Liver (tissue), 9 donors: ENCODE results near the gene KLF2. TPM values are rescaled to one million over a fixed set of nuclear protein-coding genes. Genes with fewer than 3 reads are reported as not detected.

ENCODE experiments used
- DNase-seq: peaks from one replicate; pipeline ENCODE4 v3.0.0-alpha.2; 2017; ENCODE audit warnings: low spot score
- H3K27ac ChIP-seq, 2 donors: one replicate each; pipeline ENCODE4 v1.7.0; 2013; ENCODE audit warnings: inconsistent platforms in 2 of 2, low read length in 2 of 2, control low read depth in 1 of 2, low read depth in 1 of 2, mild to moderate bottlenecking in 1 of 2
- H3K27me3 ChIP-seq, 4 donors: one replicate each; pipeline versions ENCODE4 v1.6.1 to v1.7.0; 2013; ENCODE audit warnings: low read length in 3 of 4, inconsistent platforms in 1 of 4, mild to moderate bottlenecking in 1 of 4, moderate library complexity in 1 of 4; ENCODE audit not compliant: control insufficient read depth in 4 of 4, insufficient read depth in 4 of 4
- H3K36me3 ChIP-seq, 4 donors: one replicate each; pipeline versions ENCODE4 v1.6.1 to v1.7.0; 2013; ENCODE audit warnings: low read length in 3 of 4, mild to moderate bottlenecking in 3 of 4, low read depth in 1 of 4, moderate library complexity in 1 of 4; ENCODE audit not compliant: control insufficient read depth in 4 of 4, insufficient read depth in 3 of 4
- H3K4me1 ChIP-seq, 4 donors: one replicate each; pipeline versions ENCODE4 v1.6.1 to v1.7.0; 2013; ENCODE audit warnings: low read length in 3 of 4, mild to moderate bottlenecking in 3 of 4, moderate library complexity in 1 of 4; ENCODE audit not compliant: control insufficient read depth in 4 of 4, insufficient read depth in 4 of 4
- H3K4me3 ChIP-seq, 3 donors: one replicate each; pipeline versions ENCODE4 v1.6.1 to v1.7.0; 2013; ENCODE audit warnings: low read length in 3 of 3, control low read depth in 1 of 3, low read depth in 1 of 3, mild to moderate bottlenecking in 1 of 3
- H3K9ac ChIP-seq, 2 donors: one replicate each; pipeline ENCODE4 v1.7.0; 2013; ENCODE audit warnings: low read length in 2 of 2, mild to moderate bottlenecking in 2 of 2, moderate library complexity in 2 of 2, control low read depth in 1 of 2, low read depth in 1 of 2
- H3K9me3 ChIP-seq, 4 donors: one replicate each; pipeline versions ENCODE4 v1.6.1 to v1.7.0; 2013; ENCODE audit warnings: low read length in 3 of 4; ENCODE audit not compliant: control insufficient read depth in 4 of 4
- EGR1 ChIP-seq, 2 donors: IDR thresholded peaks; 2 replicates each; pipeline ENCODE4 v1.6.1; 2016 to 2018; ENCODE audit warnings: antibody characterized with exemption in 2 of 2, low read depth in 2 of 2
- FOXA1 ChIP-seq: IDR thresholded peaks from 2 replicates; pipeline ENCODE4 v1.6.1; 2016; ENCODE audit warnings: antibody characterized with exemption
- FOXA2 ChIP-seq: IDR thresholded peaks from 2 replicates; pipeline ENCODE4 v1.6.1; 2016; ENCODE audit warnings: antibody characterized with exemption
- GABPA ChIP-seq, 2 donors: IDR thresholded peaks in 1 of 2; conservative IDR thresholded peaks in 1 of 2; 2 replicates each; pipeline ENCODE4 v1.6.1; 2016; ENCODE audit warnings: antibody characterized with exemption in 2 of 2, mild to moderate bottlenecking in 1 of 2, moderate library complexity in 1 of 2
- HNF4A ChIP-seq, 2 donors: conservative IDR thresholded peaks; 2 replicates each; pipeline ENCODE4 v1.6.1; 2016; ENCODE audit warnings: antibody characterized with exemption in 2 of 2, mild to moderate bottlenecking in 2 of 2
- HNF4G ChIP-seq: IDR thresholded peaks from 2 replicates; pipeline ENCODE4 v1.6.1; 2016; ENCODE audit warnings: antibody characterized with exemption
- JUND ChIP-seq, 2 donors: IDR thresholded peaks; 2 replicates each; pipeline ENCODE4 v1.6.1; 2016; ENCODE audit warnings: antibody characterized with exemption in 2 of 2
- NR2F2 ChIP-seq: IDR thresholded peaks from 2 replicates; pipeline ENCODE4 v1.6.1; 2016; ENCODE audit warnings: antibody characterized with exemption
- SP1 ChIP-seq: IDR thresholded peaks from 2 replicates; pipeline ENCODE4 v1.6.1; 2018; ENCODE audit warnings: antibody characterized with exemption, mild to moderate bottlenecking
- TAF1 ChIP-seq: conservative IDR thresholded peaks from 2 replicates; pipeline ENCODE4 v1.6.1; 2016; ENCODE audit warnings: antibody characterized with exemption, mild to moderate bottlenecking
- YY1 ChIP-seq: IDR thresholded peaks from 2 replicates; pipeline ENCODE4 v1.6.1; 2016; ENCODE audit warnings: antibody characterized with exemption, mild to moderate bottlenecking
- WGBS: extraction: QIAGEN DNeasy Blood & Tissue Kit; methylation state at CpG from one replicate; pipeline ENCODE4 v1.1.7; 2013; 5-methylcytosine and 5-hydroxymethylcytosine counted together
- polyA plus RNA-seq, 2 donors: library from polyadenylated mRNA; stranded (reverse) in 1 of 2; unstranded in 1 of 2; fragments of 200-250 nt in 1 of 2; fragments of >200 nt in 1 of 2; fragmentation: Nextera tagmentation in 1 of 2; extraction: Ambion mirVana in 1 of 2; gene quantifications; one replicate each; pipeline versions ENCODE4 v1.2.1 to v1.2.3, GENCODE V29; 2013 to 2015
- total RNA-seq, 2 donors: library from RNA; depleted of rRNA; stranded (reverse); fragments of >200 nt; gene quantifications; one replicate each; pipeline ENCODE4 v1.2.3, GENCODE V29; 2014
- TF ChIP-seq, protein P1 (sequence below): IDR thresholded peaks from 2 replicates; pipeline ENCODE4 v1.6.1; 2016; ENCODE audit warnings: antibody characterized with exemption, mild to moderate bottlenecking
- TF ChIP-seq, protein P2 (sequence below): IDR thresholded peaks from 2 replicates; pipeline ENCODE4 v1.6.1; 2016; ENCODE audit warnings: antibody characterized with exemption
- TF ChIP-seq, protein P3 (sequence below): IDR thresholded peaks from 2 replicates; pipeline ENCODE4 v1.6.1; 2016; ENCODE audit warnings: antibody characterized with exemption
- TF ChIP-seq, protein P4 (sequence below): fragments of 150-350 bp; IDR thresholded peaks from 2 replicates; pipeline ENCODE4 v1.5.1; 2017; ENCODE audit warnings: improper control_type of control experiment, low read depth, low read length; ENCODE audit not compliant: missing input control
- TF ChIP-seq, protein P5 (sequence below): IDR thresholded peaks from 2 replicates; pipeline ENCODE4 v1.6.1; 2016; ENCODE audit warnings: antibody characterized with exemption
- donor health status: healthy.
- donor health status: healthy.
- donor health status: healthy.
- donor health status: healthy.
- donor health status: healthy.

Gene KLF2
- total and polyA plus RNA-seq, 4 donors = 3.9 to 11.2 (median 4.2) TPM

DNA sequence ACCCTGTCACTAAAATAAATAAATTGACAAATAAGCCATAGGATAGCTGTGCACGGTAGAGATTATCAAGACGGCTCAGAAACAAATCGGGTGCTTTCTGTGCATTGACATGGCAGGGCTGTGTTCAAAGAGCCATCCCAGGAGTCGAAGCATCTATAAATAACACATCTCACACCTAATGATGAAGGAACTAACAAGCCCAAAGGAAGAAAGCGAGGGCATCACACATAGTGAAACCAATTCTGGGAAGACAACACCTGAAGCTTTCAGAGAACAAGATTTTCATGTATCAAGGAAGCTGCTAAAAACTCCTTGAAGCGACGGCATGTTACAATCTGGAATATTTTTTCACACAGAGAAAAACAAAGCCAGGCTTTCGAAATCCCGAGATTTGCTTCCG is 36.1 kb downstream of the KLF2 start (continued):
- TF ChIP-seq, protein P1, sequence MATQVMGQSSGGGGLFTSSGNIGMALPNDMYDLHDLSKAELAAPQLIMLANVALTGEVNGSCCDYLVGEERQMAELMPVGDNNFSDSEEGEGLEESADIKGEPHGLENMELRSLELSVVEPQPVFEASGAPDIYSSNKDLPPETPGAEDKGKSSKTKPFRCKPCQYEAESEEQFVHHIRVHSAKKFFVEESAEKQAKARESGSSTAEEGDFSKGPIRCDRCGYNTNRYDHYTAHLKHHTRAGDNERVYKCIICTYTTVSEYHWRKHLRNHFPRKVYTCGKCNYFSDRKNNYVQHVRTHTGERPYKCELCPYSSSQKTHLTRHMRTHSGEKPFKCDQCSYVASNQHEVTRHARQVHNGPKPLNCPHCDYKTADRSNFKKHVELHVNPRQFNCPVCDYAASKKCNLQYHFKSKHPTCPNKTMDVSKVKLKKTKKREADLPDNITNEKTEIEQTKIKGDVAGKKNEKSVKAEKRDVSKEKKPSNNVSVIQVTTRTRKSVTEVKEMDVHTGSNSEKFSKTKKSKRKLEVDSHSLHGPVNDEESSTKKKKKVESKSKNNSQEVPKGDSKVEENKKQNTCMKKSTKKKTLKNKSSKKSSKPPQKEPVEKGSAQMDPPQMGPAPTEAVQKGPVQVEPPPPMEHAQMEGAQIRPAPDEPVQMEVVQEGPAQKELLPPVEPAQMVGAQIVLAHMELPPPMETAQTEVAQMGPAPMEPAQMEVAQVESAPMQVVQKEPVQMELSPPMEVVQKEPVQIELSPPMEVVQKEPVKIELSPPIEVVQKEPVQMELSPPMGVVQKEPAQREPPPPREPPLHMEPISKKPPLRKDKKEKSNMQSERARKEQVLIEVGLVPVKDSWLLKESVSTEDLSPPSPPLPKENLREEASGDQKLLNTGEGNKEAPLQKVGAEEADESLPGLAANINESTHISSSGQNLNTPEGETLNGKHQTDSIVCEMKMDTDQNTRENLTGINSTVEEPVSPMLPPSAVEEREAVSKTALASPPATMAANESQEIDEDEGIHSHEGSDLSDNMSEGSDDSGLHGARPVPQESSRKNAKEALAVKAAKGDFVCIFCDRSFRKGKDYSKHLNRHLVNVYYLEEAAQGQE = no peak
- TF ChIP-seq EGR1 (IDR thresholded peaks at IDR 0.05; ENCODE audit: low read depth in 2 of 2) (no peak), YY1 (no peak), FOXA1 (no peak), SP1 (no peak), HNF4A (conservative IDR thresholded peaks at IDR 0.05) (no peak), JUND (IDR thresholded peaks at IDR 0.05) (no peak), FOXA2 (no peak)
- TF ChIP-seq, protein P2, sequence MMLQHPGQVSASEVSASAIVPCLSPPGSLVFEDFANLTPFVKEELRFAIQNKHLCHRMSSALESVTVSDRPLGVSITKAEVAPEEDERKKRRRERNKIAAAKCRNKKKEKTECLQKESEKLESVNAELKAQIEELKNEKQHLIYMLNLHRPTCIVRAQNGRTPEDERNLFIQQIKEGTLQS = no peak
- TF ChIP-seq, protein P3, sequence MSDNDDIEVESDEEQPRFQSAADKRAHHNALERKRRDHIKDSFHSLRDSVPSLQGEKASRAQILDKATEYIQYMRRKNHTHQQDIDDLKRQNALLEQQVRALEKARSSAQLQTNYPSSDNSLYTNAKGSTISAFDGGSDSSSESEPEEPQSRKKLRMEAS = no peak

- no peaks in the 10 kb centered on the region for H3K27me3 ChIP-seq
- 85% methylated on average over 13 of the region's 13 CpGs for WGBS
- no peak overlapping the region for H3K27ac ChIP-seq
- TF ChIP-seq, protein P3 = no peak
- TF ChIP-seq, protein P2 = no peak
- no peak for TF ChIP-seq HNF4A (conservative IDR thresholded peaks at IDR 0.05)
- no peak for TF ChIP-seq HNF4G
- TF ChIP-seq YY1 = no peak
- TF ChIP-seq, protein P4, sequence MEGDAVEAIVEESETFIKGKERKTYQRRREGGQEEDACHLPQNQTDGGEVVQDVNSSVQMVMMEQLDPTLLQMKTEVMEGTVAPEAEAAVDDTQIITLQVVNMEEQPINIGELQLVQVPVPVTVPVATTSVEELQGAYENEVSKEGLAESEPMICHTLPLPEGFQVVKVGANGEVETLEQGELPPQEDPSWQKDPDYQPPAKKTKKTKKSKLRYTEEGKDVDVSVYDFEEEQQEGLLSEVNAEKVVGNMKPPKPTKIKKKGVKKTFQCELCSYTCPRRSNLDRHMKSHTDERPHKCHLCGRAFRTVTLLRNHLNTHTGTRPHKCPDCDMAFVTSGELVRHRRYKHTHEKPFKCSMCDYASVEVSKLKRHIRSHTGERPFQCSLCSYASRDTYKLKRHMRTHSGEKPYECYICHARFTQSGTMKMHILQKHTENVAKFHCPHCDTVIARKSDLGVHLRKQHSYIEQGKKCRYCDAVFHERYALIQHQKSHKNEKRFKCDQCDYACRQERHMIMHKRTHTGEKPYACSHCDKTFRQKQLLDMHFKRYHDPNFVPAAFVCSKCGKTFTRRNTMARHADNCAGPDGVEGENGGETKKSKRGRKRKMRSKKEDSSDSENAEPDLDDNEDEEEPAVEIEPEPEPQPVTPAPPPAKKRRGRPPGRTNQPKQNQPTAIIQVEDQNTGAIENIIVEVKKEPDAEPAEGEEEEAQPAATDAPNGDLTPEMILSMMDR = no peak
- no peak for TF ChIP-seq EGR1 (IDR thresholded peaks at IDR 0.05; ENCODE audit: low read depth in 2 of 2)
- no peak for TF ChIP-seq GABPA (IDR thresholded peaks at IDR 0.05 in 1 of 2, conservative IDR thresholded peaks at IDR 0.05 in 1 of 2)
- TF ChIP-seq FOXA2 = no peak
- TF ChIP-seq FOXA1 = no peak
- no peak for TF ChIP-seq SP1
- TF ChIP-seq, protein P5, sequence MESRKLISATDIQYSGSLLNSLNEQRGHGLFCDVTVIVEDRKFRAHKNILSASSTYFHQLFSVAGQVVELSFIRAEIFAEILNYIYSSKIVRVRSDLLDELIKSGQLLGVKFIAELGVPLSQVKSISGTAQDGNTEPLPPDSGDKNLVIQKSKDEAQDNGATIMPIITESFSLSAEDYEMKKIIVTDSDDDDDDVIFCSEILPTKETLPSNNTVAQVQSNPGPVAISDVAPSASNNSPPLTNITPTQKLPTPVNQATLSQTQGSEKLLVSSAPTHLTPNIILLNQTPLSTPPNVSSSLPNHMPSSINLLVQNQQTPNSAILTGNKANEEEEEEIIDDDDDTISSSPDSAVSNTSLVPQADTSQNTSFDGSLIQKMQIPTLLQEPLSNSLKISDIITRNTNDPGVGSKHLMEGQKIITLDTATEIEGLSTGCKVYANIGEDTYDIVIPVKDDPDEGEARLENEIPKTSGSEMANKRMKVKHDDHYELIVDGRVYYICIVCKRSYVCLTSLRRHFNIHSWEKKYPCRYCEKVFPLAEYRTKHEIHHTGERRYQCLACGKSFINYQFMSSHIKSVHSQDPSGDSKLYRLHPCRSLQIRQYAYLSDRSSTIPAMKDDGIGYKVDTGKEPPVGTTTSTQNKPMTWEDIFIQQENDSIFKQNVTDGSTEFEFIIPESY = no peak
- TF ChIP-seq, protein P1 = no peak
- TF ChIP-seq TAF1 = no peak
- TF ChIP-seq JUND (IDR thresholded peaks at IDR 0.05) = no peak
- no peak for TF ChIP-seq NR2F2
- no peak for DNase-seq
- H3K9ac ChIP-seq = no peak overlapping the region
- H3K4me3 ChIP-seq = no peak overlapping the region
- no peaks in the 10 kb centered on the region for H3K9me3 ChIP-seq
- peaks cover 0 to 3% (median 0%) of the 10 kb centered on the region in 4 donors for H3K36me3 ChIP-seq
- H3K4me1 ChIP-seq = peaks cover 4 to 22% (median 15%) of the 10 kb centered on the region in 4 donors
These were observed 36.6 kb downstream of the KLF2 start for GRCh38 chr19:16361254-16361653.
